NCI-H774 (cell line): ENCODE measurements around the gene LMF1.

Experiments used
- DNase-seq: peaks from one replicate; lab custom pipeline; 2025; lab: John Stamatoyannopoulos, UW

Gene LMF1

DNA sequence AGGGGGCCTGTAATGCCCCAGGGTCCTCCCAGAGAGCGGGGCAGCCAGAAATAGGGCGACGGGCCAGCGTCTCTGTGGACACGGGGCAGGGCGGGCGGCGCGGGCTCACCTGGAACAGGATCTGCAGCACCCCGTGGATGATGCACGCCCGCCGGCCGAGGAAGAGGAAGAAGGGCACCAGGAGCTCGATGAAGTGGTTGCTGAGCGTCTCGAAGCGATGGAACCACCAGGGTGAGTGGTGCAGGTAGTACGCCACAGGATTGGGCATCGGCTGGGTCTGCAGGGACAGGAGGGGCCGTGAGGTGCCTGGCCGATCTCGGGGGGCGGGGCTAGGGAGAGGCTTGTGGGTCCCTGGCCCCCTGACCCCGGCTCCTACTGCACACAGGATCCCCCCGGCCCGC is 91.3 kb downstream of the LMF1 start:
- DNase-seq, result no peak

DNA sequence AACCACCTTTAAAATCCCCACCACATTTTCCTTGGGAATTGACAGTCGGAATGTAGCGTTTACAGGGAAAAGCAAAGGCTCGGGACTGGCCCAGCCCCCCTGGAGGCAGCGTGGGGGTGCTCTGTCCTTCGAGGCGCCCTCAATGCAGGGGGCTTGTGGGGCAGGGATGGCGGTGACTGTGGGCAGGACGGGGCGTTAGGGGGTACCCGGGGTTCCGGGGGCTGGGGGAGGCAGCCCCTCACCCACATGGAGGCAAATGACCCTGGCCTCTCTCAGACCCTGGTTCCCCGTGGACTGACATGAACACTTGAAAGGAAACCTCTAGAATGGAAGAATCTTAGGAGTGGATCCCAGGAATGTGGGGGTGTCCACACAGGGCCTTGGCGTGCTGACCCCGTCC is 91.9 kb downstream of the LMF1 start:
- DNase-seq, result no peak

DNA sequence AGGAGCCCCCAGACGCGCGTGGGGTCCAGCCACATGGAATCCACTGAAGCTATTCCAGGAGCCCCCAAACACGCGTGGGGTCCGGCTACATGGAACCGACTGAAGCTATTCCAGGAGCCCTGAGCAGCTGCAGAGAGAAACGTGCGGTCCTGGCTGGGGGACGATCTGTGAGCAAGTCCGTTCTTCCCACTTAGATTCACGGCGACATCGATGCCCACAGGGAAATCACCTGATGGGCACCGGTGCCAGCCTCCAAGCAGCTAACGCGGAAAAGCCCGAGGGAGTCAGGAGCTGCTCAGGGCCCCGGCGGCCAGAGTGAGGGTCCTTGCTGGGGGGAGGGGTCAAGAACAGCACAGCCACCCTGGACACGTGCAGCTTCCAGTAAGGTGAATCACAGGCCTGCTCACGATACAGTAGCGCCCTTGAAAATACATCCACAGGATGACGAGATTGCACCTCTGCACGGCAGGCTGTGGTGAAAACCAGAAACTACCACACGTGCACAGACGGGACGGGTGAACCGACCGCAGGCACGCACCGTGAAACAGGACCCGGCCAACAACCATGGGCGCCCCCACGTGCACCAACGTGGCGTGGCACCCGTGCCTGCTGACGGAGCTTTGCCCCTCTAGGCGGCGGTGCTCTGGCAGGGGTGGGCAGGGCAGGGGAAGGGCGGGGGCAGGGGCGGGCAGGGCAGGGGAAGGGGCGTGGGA is 92.6 kb downstream of the LMF1 start:
- DNase-seq, result no peak

DNA sequence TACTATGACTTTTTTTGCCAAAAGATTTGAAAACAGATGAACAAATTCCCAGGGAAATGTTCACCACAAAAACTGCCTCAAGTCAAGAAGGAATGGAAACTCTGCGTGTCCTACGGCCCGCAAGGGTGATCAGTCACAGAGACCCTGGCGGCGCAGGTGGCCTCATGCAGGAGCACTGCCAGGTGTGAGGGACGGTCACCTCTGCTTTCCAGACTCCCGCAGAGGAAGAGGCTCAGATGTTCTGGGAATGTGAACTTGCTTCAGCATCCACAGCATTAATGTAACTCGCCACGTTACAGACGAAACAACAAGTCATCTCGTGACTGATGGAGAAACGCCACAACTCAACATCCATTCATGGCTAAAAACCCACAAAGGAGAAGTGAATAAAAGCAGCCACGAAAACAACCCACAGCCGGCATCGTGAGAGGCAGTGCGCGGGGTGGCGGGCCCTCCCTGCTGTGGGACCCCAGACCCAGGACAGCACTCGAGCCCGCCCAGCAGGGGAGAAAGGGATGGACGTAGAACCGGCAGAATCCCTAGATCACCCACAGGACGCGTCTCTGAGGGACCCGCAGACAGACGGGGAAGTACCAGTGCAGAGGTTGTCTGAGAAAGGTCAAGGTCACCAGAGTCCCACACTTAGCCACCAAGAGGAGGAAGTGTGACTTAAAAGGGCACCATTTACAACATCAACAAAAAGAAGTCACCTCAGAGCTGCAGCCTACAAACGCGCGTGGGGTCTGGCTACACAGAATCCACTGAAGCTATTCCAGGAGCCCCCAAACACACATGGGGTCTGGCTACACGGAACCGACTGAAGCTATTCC is 93.3 kb downstream of the LMF1 start:
- DNase-seq, result no peak

DNA sequence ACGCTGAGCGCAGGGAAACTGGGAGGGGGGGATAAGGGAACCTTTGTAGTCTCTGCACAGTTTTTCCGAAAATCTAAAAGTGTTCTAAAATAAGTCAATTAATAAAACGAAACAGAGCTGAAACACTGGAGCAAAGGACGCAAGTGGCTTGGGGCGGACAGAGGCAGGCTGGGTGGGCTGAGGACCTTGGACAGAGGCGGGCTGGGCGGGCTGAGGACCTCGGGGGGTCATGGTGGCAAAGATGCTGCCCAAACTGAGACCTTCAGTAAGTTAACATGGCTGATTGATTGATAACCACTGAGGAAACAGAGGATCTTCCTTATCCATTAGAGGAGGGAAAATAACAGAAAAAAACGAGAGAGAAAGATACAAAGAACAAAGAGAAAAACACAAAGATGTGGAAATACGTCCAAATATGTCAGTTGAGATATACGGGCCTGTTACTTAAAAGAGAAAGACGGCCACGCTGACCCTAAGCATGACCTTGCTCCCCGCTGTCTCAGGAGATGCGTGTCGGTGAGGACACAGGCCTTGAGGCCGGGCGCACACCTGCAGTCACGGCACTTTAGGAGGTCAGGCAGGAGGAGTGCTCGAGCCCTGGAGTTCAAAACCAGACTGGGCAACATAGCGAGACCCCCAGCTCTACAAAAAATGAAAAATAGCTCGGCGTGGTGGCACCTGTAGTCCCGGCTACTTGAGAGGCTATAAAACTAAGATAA is 94.1 kb downstream of the LMF1 start:
- DNase-seq, result no peak

DNA sequence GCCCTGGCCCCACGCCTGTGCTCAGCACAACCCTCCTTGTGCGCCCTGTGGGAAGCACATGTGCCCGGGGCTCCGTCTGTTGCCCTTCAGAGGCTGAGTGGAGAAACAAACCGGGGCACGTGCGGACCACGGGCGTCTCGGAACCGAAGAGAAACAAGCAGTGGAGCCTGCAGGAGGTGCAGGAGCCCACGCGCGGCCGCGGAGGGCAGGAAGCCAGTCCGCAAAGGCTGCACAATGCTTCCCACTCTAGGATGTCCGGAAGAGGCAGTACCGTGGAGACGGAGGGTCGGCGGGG is 94.8 kb downstream of the LMF1 start:
- DNase-seq, result no peak

DNA sequence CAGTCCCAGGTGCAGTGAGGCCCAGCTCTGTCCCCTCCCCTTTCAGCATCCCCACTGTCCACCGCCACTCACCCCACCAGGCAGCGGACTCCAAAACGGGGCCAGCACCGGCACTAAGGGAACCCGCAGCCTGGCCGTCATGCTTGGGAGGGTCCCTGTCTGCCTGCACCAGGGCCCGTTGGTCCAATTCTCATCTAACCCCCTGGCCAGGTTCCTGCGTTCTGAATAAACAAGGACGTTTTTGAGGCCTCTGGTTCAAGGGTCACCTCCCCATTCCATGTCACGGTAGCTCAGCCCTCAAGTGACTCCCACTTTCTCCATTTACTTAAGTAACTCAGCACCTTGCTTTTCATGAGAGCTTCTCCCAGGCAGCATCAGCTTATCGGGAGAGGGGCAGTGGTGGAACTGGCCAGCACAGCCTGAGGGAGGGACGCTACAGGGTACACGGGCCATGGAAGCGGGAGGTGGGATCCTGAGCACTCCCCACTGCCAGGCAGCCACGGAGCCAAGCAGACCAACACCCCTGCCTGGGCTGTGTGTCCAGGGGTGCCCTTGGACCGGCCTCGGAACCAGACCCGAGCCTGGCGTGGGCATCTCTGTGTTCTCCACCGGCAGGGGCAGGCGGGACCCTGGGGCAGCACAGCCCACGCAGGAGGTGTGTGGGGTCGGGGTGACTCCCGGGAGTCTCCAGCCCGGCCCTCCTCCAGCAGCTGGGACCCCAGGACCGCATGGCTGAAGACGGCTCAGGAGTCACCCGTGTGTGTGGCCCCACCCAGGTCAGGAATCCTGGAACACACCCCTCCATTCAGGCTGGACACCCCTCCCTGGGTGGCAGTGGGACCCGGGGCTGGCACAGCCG is 95.4 kb downstream of the LMF1 start:
- DNase-seq, result no peak

DNA sequence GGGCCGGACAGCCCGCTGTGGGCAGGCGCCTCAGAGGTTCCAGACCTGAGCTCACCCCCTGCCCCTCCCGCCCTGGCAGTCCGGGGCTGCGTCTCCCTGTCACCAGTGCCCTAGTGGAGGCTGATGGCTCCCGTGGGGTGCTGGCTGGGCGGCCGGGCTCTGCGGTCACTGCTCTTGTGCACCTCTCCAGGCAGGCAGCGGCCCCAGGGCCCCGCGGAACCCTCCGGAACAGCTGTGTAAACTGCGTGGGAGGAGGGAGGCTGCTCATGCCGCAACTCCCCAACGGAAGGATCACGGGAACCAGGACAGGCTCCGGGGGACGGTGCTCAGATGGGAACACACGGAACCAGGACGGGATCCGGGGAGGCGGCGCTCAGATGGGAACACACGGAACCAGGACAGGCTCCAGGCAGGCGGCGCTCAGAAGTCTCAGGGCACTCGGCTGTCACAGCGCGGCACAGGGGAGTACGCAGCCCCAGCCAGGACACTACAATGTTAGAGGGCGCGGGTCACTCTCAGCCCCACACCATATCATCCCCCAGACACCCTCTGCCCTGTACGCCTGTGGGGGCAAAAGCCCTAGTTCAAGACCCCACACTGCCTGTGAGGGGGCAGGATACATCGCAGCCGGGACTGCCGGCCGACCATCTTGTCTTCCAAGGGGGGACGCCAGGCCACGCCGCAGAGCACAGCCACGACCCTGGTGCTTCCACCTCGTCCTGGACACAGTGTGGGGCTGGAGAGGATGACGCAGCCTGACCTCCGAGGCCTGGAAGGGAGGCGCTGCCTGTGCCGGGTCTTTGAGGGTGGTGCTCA is 96.2 kb downstream of the LMF1 start:
- DNase-seq, result no peak

DNA sequence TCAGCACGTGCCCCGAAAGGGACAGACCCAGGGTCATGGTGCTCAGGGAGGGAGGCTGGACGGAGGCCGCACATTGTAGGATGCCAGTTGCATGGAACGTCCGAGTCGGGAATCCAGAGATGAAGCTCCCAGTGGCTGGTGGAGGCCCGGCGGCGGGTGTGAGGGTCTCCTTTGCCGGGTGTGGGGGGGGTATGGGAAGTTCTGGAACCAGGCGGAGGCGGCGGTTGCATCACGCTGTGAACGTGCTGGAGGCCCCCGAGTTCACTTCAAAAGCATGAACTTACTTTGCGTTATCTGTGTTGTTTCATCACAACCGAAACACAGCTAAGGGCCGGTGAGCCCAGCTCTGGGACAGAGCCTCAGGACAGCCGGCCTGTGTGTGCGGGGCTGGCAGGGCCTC is 96.9 kb downstream of the LMF1 start:
- no peak for DNase-seq

DNA sequence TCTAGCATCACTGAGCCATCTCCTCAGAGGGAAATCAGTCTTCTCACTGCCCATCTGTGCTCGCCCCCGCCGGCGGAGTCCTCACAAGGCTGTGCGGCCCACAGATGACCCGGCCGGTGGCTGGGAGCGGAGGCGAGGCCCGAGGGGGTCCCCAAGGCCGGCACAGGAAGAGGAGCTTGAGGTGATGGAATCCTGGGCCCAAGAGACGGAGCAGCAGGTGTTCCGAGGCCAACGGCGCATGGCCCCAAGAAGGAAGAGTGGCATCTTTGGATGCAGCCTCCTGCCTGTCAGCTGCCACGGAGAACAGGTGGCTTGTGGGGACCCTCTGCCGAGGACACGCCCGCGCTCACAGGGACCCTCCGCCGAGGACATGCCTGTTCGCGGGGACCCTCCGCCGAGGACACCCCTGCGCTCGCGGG is 97.5 kb downstream of the LMF1 start:
- no peak for DNase-seq

DNA sequence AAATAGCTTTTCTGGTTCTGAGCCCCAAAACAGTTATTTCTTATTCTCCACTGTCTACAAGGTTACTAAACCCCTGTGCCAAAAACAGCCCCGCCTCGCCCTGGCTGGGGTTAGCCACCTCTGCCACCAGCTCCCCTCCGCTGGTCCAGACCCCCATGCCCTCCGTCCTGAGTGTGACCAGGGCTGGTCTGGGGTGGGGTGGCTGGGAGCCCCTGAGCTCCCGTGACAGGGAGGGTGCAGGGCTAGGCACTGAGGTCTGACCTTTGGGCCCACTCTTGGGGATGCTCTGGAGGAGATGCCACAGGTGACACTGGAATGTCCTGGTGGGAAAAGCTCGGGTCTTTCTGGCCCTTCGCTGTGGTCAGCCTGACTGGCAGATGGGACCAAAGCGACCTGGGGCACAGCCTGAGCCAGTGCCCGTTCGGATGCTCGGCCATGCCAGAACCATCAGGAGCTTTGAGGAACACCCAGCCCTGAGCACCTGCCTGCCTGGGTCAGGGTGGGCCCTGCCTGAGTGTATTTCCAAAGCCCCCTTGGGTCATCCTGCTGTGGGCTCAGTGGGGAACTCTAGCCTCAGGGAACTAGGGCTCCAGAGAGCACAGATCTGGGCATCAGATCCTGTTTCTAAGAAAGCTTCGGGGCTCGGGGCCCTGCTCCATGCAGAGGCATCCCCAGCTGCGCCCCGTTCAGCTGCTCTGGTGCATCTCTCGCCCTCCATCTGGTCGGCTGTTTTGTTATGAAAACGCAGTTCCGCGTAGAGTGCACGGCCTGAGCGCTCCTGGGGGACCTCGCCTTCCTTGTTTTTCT is 98.1 kb downstream of the LMF1 start:
- DNase-seq, result no peak

DNA sequence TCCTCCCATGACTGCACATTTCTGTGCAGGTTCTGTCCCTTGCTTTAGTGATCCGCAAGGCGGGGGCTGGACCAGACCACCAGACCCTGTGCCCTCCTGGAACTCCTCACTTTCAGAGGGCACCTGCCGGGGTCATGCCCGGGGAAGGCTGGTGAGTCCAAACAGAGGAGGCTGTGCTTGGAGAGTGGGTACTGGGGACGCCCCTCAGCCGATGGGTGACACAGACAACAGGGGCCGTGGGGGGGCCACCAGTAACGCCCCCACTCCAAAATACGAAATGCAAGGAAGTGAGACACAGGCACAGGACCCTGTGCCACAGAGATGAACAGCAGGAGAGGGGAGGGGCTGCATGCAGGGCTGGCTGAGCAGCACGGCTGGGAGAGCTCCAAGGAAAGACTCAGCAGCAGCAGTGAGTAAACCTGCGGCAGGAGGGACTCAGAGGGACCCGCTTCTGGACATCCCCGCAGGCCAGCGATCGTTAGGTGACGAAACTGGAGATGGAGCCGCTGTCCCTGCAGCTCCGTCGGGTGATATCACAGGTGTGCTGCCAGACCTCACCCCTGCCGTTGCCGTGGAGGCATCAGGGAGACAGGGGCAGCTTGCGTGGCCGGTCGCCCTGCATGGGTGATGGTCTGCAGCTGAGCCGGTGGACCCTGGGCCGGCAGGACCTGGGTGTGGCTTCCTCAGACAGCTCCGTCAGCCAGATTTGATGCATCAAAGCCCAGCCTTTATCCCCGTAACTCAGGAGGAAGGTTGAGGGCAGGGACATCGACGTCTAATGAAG is 99.0 kb downstream of the LMF1 start:
- DNase-seq, result no peak

DNA sequence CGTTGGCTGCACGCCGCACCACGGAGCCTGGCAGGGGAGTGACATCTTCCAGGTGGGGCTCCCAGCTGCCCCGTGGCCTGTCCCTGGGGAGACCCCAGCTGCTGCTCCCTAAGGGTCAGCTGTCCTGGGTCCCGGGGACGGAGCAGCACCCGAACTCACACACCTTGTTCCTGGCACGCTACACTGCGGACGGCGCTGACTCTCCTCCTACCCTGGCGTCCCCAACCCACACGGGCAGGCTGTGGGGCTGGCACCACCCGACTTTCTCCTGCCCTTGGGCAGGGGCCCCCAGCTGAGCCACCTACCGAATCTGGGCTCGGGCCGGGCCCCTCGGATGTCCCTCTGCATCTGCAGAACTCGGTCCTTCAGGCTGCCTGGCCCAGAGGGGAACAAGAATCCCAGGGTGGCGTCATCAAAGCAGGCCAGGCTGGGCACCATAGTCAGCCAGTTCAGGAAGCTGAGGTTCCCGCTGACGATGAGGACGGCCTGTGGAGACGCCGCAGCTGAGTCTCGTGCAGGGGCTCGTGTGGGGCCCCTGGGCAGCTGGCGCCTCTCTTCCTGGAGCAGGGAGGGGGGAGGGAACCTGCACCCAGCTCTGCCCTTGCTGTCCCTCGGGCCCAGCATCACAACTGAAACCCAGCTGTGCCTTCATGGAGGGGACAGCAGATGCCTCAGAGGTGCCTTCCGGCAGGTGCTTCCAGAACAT is 99.8 kb downstream of the LMF1 start:
- no peak for DNase-seq

DNA sequence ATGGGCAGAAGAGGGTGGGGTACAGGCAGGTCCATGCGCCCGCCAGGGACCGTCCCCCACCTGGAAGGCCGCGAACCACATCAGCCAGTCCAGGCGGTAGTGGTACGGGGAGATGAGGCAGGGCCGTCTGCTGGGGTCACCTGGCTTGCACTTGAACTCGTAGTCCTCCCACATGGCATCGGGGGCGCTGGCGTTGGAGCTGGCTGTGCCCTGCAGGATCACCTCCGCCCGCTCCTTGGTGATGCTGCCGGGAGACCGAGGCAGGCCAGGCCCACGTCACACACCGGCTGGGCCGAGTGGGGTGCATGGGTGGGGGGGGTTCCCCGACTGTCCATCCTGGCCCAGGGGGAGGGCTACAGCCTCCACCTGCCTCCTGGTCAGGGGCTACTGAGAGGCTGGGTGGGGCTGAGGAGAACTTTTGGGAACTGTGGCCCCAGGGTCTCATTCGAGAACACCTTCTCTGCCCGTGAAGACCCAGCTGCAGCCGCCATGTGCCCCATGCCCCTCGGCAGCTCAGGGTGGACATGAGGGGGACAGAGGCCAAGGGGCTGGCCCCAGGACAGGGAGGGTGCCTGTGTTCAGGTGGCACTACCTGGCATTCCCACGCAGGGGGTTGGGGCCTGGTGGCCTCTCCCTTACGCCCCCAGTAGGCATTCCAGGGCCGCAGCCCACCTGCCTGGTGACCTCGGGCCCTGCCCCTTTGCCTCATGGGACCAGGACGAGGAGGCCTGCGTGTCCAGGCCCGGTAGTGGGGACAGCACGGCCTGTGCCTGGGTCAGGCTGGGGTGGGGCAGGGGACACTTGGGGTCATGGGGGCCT is 100.8 kb downstream of the LMF1 start:
- DNase-seq, result no peak

DNA sequence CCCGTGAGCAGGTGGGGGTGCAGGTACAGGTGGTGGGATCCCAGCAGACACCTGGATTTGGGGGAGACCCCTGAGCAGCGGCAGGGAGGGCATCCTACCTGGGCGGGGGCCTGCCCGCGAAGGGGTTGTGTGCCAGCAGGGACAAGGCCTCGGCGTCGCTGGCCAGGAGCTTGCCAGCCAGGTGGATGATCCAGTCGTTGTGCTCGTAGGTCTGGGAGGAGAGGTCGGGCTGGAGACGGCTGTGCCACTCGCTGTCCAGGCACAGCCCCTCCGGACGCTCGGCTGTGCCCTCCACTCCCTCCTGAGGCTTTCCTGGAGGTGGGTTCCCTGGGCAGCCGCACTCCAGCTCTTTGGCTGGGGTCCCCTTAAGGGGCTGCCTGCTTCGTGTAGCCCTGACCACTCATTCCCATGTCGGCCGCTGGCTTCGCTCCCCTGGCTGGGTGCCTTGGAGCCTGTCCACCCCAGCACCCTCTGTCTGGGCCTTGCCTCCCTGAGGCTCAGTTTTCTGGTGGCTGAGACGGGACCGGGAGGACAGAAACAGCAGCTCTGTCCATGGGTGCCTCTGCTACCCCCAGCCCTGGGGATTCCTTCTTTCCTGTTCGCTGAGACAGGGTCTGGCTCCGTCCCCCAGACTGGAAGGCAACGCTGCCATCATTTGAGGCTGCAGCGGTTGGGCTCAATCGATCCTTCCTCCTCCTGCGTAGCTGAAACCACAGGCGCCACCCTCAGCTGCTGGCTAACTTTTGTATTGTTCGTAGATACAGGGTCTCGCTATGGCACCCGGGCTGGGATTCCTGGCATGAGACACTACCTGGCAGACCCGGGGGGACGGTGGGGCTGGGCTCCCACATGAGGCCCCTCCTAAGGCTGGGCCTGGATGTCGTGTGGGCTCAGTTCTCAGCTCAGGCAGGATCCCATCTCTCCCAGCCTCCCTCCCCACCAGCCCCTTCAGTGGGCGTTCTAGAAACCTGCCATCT is 101.7 kb downstream of the LMF1 start:
- DNase-seq, result no peak

DNA sequence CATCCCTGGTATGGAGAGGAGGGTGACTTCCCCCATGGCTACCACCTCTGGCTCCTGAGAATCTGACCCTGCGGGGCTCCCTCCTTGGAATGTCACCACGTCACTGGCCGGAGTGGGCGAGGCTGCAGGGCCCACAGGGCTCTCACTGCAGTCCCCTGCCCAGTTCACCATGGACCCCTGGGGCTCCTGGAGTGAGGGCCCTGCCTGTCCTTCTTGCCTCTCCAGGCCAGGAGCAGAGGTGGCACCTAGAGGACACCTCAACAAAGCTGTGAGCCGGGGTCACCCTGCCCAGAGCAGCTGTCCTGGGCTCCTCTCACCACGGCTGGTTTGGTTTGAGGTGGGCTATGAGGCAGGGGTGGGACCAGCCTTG is 102.4 kb downstream of the LMF1 start:
- DNase-seq, result no peak
